Gastrocnemius medialis (tissue), 4 donors: ENCODE results near the gene SEPTIN14. TPM values are rescaled to one million over a fixed set of nuclear protein-coding genes. Genes with fewer than 3 reads are reported as not detected.
"Not testable (repeated sequence)": the region's sequence is repeated elsewhere in the genome, so short reads cannot be mapped to it uniquely, and the experiment has no call there.

Source experiments
- ATAC-seq, 2 donors: fragments of 150-250 bp; one replicate each; pipeline ENCODE4 v1.9.1; 2016
- DNase-seq, 2 donors: peaks; one replicate each; pipeline ENCODE4 v3.0.0-alpha.2; 2019
- H3K27ac ChIP-seq, 4 donors: fragments of 200-600 bp; sonication (generic); 1 replicate in 1 of 4; 2 replicates in 3 of 4; pipeline ENCODE4 v1.5.1; 2016 to 2018; ENCODE audit warnings: mild to moderate bottlenecking in 2 of 4, moderate library complexity in 1 of 4
- H3K27me3 ChIP-seq, 3 donors: fragments of 200-600 bp; sonication (generic) in 2 of 3; 1 replicate in 1 of 3; 2 replicates in 2 of 3; pipeline versions ENCODE4 v1.5.1 to v1.6.0; 2016 to 2019; ENCODE audit warnings: mild to moderate bottlenecking in 1 of 3, moderate library complexity in 1 of 3
- H3K36me3 ChIP-seq, 2 donors: fragments of 200-600 bp; sonication (generic) in 1 of 2; one replicate each; pipeline ENCODE4 v1.5.1; 2017 to 2018
- H3K4me1 ChIP-seq, 2 donors: fragments of 200-600 bp; sonication (generic) in 1 of 2; one replicate each; pipeline ENCODE4 v1.5.1; 2016 to 2017; ENCODE audit warnings: mild to moderate bottlenecking in 2 of 2
- H3K4me3 ChIP-seq, 4 donors: fragments of 200-600 bp; sonication (generic) in 3 of 4; 1 replicate in 1 of 4; 2 replicates in 3 of 4; pipeline ENCODE4 v1.5.1; 2016 to 2019; ENCODE audit warnings: mild to moderate bottlenecking in 2 of 4
- H3K9me3 ChIP-seq, 3 donors: fragments of 200-600 bp; sonication (generic) in 2 of 3; 1 replicate in 1 of 3; 2 replicates in 2 of 3; pipeline ENCODE4 v1.5.1; 2016 to 2019
- CTCF ChIP-seq, 5 experiments: fragments of 450-650 bp in 3 of 5; fragments of 200-600 bp in 2 of 5; sonication (generic) in 2 of 5; IDR thresholded peaks in 4 of 5; conservative IDR thresholded peaks in 1 of 5; 1 replicate in 4 of 5; 2 replicates in 1 of 5; pipeline ENCODE4 v1.5.1; 2016 to 2019; ENCODE audit warnings: antibody characterized with exemption in 5 of 5, mild to moderate bottlenecking in 3 of 5, moderate library complexity in 3 of 5
- POLR2A ChIP-seq, 2 donors: fragments of 450-650 bp; IDR thresholded peaks; one replicate each; pipeline ENCODE4 v1.6.1; 2017; ENCODE audit warnings: antibody characterized with exemption in 2 of 2, mild to moderate bottlenecking in 2 of 2, moderate library complexity in 2 of 2
- in situ Hi-C, 4 donors: fragments of 200-750 bp; cut with MboI; loops; one replicate each; pipeline versions ENCODE4 v1.15.0 to v1.8.0; 2017; ENCODE audit warnings: low sequenced_read_pairs in 4 of 4
- intact Hi-C: fragments of 100-400 bp; cut with DNase I; formaldehyde crosslinking; loops from one replicate; pipeline ENCODE4 v1.15.1; 2023; ENCODE audit warnings: low total_unique reads
- total RNA-seq, 4 donors: library from RNA; depleted of rRNA; stranded (reverse); fragments of >200 nt; gene quantifications; one replicate each; pipeline versions ENCODE4 v1.1.0 to v1.2.3, GENCODE V29; 2016

SEPTIN14 gene
- total RNA-seq, 4 donors from 2014 or later, result not detected

- H3K9me3 ChIP-seq, result no peaks in the 10 kb centered on the region
- H3K36me3 ChIP-seq, result no peaks in the 10 kb centered on the region
- in situ Hi-C loops, result no loop called here
- no peaks in the 10 kb centered on the region for H3K27me3 ChIP-seq
- DNase-seq (no peak), ATAC-seq (no peak)
- intact Hi-C loops, result no loop called here
- TF ChIP-seq POLR2A (IDR thresholded peaks at IDR 0.05) (no peak), CTCF (IDR thresholded peaks at IDR 0.05 in 4 of 5, conservative IDR thresholded peaks at IDR 0.05 in 1 of 5) (no peak)
- no peak overlapping the region for H3K4me3 ChIP-seq
- no peaks in the 10 kb centered on the region for H3K4me1 ChIP-seq
- no peak overlapping the region for H3K27ac ChIP-seq
Observed at GRCh38 chr7:55871932-55872485, 9.5 kb upstream of the SEPTIN14 start.

- in situ Hi-C loops, DNase-seq: not testable (repeated sequence)
Observed at GRCh38 chr7:55868989-55869388, 6.4 kb upstream of the SEPTIN14 start.

GRCh38 chr7:55845164-55845563, 17.4 kb downstream of the SEPTIN14 start:
- intact Hi-C loops, result not testable (repeated sequence)

More at GRCh38 chr7:55868989-55869388, 6.4 kb upstream of the SEPTIN14 start:
- H3K4me3 ChIP-seq, intact Hi-C loops, ATAC-seq, H3K4me1 ChIP-seq, H3K9me3 ChIP-seq, H3K27me3 ChIP-seq, H3K27ac ChIP-seq, H3K36me3 ChIP-seq: not testable (repeated sequence)

GRCh38 chr7:55838595-55838994, 24.0 kb downstream of the SEPTIN14 start:
- DNase-seq, result no peak
- intact Hi-C loops (no loop called here), in situ Hi-C loops (no loop called here)
- no peaks in the 10 kb centered on the region for H3K4me1 ChIP-seq
- H3K4me3 ChIP-seq, result no peak overlapping the region
- H3K27ac ChIP-seq, result no peak overlapping the region
- no peaks in the 10 kb centered on the region for H3K36me3 ChIP-seq
- no peaks in the 10 kb centered on the region for H3K27me3 ChIP-seq
- no peaks in the 10 kb centered on the region for H3K9me3 ChIP-seq
- no peak for ATAC-seq
- TF ChIP-seq POLR2A (IDR thresholded peaks at IDR 0.05) (no peak), CTCF (IDR thresholded peaks at IDR 0.05 in 4 of 5, conservative IDR thresholded peaks at IDR 0.05 in 1 of 5) (no peak)

More at GRCh38 chr7:55845164-55845563, 17.4 kb downstream of the SEPTIN14 start:
- H3K4me3 ChIP-seq, in situ Hi-C loops, H3K27me3 ChIP-seq, H3K4me1 ChIP-seq, ATAC-seq, H3K9me3 ChIP-seq, H3K27ac ChIP-seq, DNase-seq, H3K36me3 ChIP-seq: not testable (repeated sequence)

- H3K4me1 ChIP-seq, result no peaks in the 10 kb centered on the region
- intact Hi-C loops, result loop anchor here (10.0 kb wide), 1 partner anchor 87 kb away; no protein-coding TSS in a partner anchor
- no peak for TF ChIP-seq CTCF (IDR thresholded peaks at IDR 0.05 in 4 of 5, conservative IDR thresholded peaks at IDR 0.05 in 1 of 5)
- no peak for TF ChIP-seq POLR2A (IDR thresholded peaks at IDR 0.05)
- no peak overlapping the region for H3K27ac ChIP-seq
- peaks cover 0 to 5% (median 0%) of the 10 kb centered on the region in 3 donors for H3K9me3 ChIP-seq
- no peak for ATAC-seq
- H3K27me3 ChIP-seq, result no peaks in the 10 kb centered on the region
- no peaks in the 10 kb centered on the region for H3K36me3 ChIP-seq
- in situ Hi-C loops, result no loop called here
- no peak for DNase-seq
- no peak overlapping the region for H3K4me3 ChIP-seq
Observed at GRCh38 chr7:55827577-55827976, 35.0 kb downstream of the SEPTIN14 start.

- in situ Hi-C loops (no loop called here), intact Hi-C loops (no loop called here)
- no peak overlapping the region for H3K4me3 ChIP-seq
- ATAC-seq (no peak), DNase-seq (no peak)
- H3K27ac ChIP-seq, result no peak overlapping the region
- no peaks in the 10 kb centered on the region for H3K9me3 ChIP-seq
- H3K36me3 ChIP-seq, result no peaks in the 10 kb centered on the region
- no peak for TF ChIP-seq POLR2A (IDR thresholded peaks at IDR 0.05)
- TF ChIP-seq CTCF (IDR thresholded peaks at IDR 0.05 in 4 of 5, conservative IDR thresholded peaks at IDR 0.05 in 1 of 5), result no peak
- peaks cover 0 to 3% (median 0%) of the 10 kb centered on the region in 3 donors for H3K27me3 ChIP-seq
- no peaks in the 10 kb centered on the region for H3K4me1 ChIP-seq
Observed at GRCh38 chr7:55818686-55819085, 43.9 kb downstream of the SEPTIN14 start.

- H3K27me3 ChIP-seq, H3K36me3 ChIP-seq, intact Hi-C loops, DNase-seq, H3K9me3 ChIP-seq, H3K4me3 ChIP-seq, H3K4me1 ChIP-seq, ATAC-seq, H3K27ac ChIP-seq, in situ Hi-C loops: not testable (repeated sequence)
Observed at GRCh38 chr7:55797260-55797659, 65.3 kb downstream of the SEPTIN14 start.
